Naive thymus-derived CD4-positive, alpha-beta T cell (primary cell): ENCODE data around the gene JAK1. TPM values are rescaled to one million over a fixed set of nuclear protein-coding genes. Genes with fewer than 3 reads are reported as not detected.

Experiments used
- ATAC-seq: fragments of 150-1000 bp; cut with Tn5 transposase; 2 replicates; pipeline ENCODE4 v1.10.0; 2021; ENCODE audit warnings: mild to moderate bottlenecking, moderate library complexity
- CTCF ChIA-PET: fragments of 350-600 bp; sonication (Branson Sonifier 250); formaldehyde crosslinking; loops from one replicate; lab custom pipeline; 2021; ENCODE audit warnings: antibody characterized with exemption; lab: Charles Lee
- POLR2A ChIA-PET: fragments of 350-600 bp; sonication (Branson Sonifier 250); formaldehyde crosslinking; loops from one replicate; lab custom pipeline; 2021; ENCODE audit warnings: antibody characterized with exemption, inconsistent platforms; lab: Charles Lee
- DNase-seq, 9 donors: peaks; one replicate each; pipeline versions ENCODE4 v3.0.0 to v3.0.0-alpha.2; 2020 to 2022; ENCODE audit warnings: mixed read lengths in 1 of 9
- H3K27ac ChIP-seq: one replicate; pipeline ENCODE4 v1.7.0; 2013; ENCODE audit warnings: mild to moderate bottlenecking, low read depth, low read length, moderate library complexity
- H3K27me3 ChIP-seq, 2 donors: one replicate each; pipeline ENCODE4 v1.7.0; 2013; ENCODE audit warnings: low read length in 2 of 2, mild to moderate bottlenecking in 2 of 2, moderate library complexity in 2 of 2; ENCODE audit not compliant: control insufficient read depth in 2 of 2, insufficient read depth in 2 of 2
- H3K36me3 ChIP-seq, 3 experiments: 1 replicate in 2 of 3; 2 replicates in 1 of 3; pipeline ENCODE4 v1.7.0; 2013; ENCODE audit warnings: low read length in 3 of 3, mild to moderate bottlenecking in 3 of 3, moderate library complexity in 1 of 3; ENCODE audit not compliant: insufficient read depth in 3 of 3, control insufficient read depth in 2 of 3
- H3K4me1 ChIP-seq, 2 donors: one replicate each; pipeline ENCODE4 v1.7.0; 2013; ENCODE audit warnings: low read length in 2 of 2, mild to moderate bottlenecking in 2 of 2, moderate library complexity in 1 of 2; ENCODE audit not compliant: control insufficient read depth in 2 of 2, insufficient read depth in 2 of 2
- H3K4me3 ChIP-seq: 2 replicates; pipeline ENCODE4 v1.7.0; 2013; ENCODE audit warnings: mild to moderate bottlenecking, low read length
- H3K9me3 ChIP-seq, 3 experiments: 1 replicate in 2 of 3; 2 replicates in 1 of 3; pipeline ENCODE4 v1.7.0; 2013; ENCODE audit warnings: low read length in 3 of 3; ENCODE audit not compliant: control insufficient read depth in 2 of 3
- H3K27ac Mint-ChIP-seq, 9 donors: one replicate each; pipeline ENCODE4 v1.8.0; 2020 to 2022; ENCODE audit warnings: mixed read lengths in 9 of 9, mild to moderate bottlenecking in 8 of 9, moderate library complexity in 5 of 9, inconsistent platforms in 2 of 9
- H3K27me3 Mint-ChIP-seq, 5 donors: one replicate each; pipeline ENCODE4 v1.8.0; 2021 to 2022; ENCODE audit warnings: mixed read lengths in 5 of 5, mild to moderate bottlenecking in 1 of 5
- H3K36me3 Mint-ChIP-seq, 5 donors: one replicate each; pipeline ENCODE4 v1.8.0; 2020 to 2022; ENCODE audit warnings: mixed read lengths in 5 of 5, mild to moderate bottlenecking in 3 of 5, inconsistent platforms in 1 of 5
- H3K4me1 Mint-ChIP-seq, 7 donors: one replicate each; pipeline ENCODE4 v1.8.0; 2020 to 2022; ENCODE audit warnings: mixed read lengths in 7 of 7, mild to moderate bottlenecking in 3 of 7, inconsistent platforms in 1 of 7
- H3K4me3 Mint-ChIP-seq, 10 donors: one replicate each; pipeline ENCODE4 v1.8.0; 2020 to 2022; ENCODE audit warnings: mild to moderate bottlenecking in 10 of 10, mixed read lengths in 10 of 10, moderate library complexity in 6 of 10, inconsistent platforms in 2 of 10
- H3K9me3 Mint-ChIP-seq, 11 donors: one replicate each; pipeline ENCODE4 v1.8.0; 2020 to 2022; ENCODE audit warnings: mixed read lengths in 11 of 11, mild to moderate bottlenecking in 4 of 11, inconsistent platforms in 1 of 11, moderate library complexity in 1 of 11
- intact Hi-C, 2 donors: fragments of 100-400 bp; cut with micrococcal nuclease; formaldehyde crosslinking; loops; one replicate each; pipeline ENCODE4 v1.15.1; 2023
- polyA plus RNA-seq, 2 donors: library from polyadenylated mRNA; unstranded; fragments of 300-500 nt; fragmentation: Illumina TruSeq; gene quantifications; one replicate each; pipeline ENCODE4 v1.2.3, GENCODE V29; 2021
- total RNA-seq, 6 experiments: library from RNA in 5 of 6; stranded (reverse) in 5 of 6; gene quantifications; 1 replicate in 5 of 6; 2 replicates in 1 of 6; pipeline ENCODE4 v1.2.3 and lab custom pipeline; 2021 to 2026

JAK1 gene
- total and polyA plus RNA-seq, 7 experiments from 2014 or later, result 197 to 365 (median 265) TPM

DNA sequence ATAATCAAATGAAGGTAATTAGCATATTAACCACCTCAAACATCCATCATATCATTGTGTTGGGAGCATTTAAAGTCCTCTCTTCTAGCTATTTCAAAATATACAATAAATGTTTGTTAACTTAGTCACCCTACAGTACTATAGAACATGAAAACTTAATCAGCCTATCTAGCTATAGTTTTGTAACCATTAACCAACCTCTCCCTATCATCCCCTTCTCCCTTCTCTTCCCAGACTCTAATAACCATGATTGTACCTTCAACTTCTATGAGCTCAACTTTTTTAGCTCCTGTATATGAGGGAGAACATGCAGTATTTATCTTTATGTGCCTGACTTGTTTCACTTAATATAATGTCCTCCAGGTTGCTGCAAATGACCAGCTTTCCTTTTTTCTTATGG, 167.5 kb downstream of the JAK1 start:
- intact Hi-C loops, result no loop called here
- peaks cover 0 to 7% (median 0%) of the 10 kb centered on the region in 11 donors for H3K9me3 Mint-ChIP-seq
- Histone ChIP-seq H3K9me3 (no peaks in the 10 kb centered on the region), H3K27ac (no peak overlapping the region), H3K4me3 (no peak overlapping the region), H3K27me3 (no peaks in the 10 kb centered on the region), H3K36me3 (no peaks in the 10 kb centered on the region), H3K4me1 (no peaks in the 10 kb centered on the region)
- CTCF ChIA-PET, result interaction anchor here (1.4 kb wide), 1 partner anchor 276 kb away, joined by 4 read pairs; no protein-coding TSS in a partner anchor
- H3K4me3 Mint-ChIP-seq, result no peak overlapping the region
- H3K4me1 Mint-ChIP-seq, result peaks cover 0 to under 1% (median 0%) of the 10 kb centered on the region in 7 donors
- POLR2A ChIA-PET, result no interaction called here
- DNase-seq (no peak), ATAC-seq (no peak)
- H3K36me3 Mint-ChIP-seq, result peaks cover 0 to 8% (median 0%) of the 10 kb centered on the region in 5 donors
- H3K27me3 Mint-ChIP-seq, result peaks cover 0 to 5% (median 0%) of the 10 kb centered on the region in 5 donors
- H3K27ac Mint-ChIP-seq, result no peak overlapping the region

DNA sequence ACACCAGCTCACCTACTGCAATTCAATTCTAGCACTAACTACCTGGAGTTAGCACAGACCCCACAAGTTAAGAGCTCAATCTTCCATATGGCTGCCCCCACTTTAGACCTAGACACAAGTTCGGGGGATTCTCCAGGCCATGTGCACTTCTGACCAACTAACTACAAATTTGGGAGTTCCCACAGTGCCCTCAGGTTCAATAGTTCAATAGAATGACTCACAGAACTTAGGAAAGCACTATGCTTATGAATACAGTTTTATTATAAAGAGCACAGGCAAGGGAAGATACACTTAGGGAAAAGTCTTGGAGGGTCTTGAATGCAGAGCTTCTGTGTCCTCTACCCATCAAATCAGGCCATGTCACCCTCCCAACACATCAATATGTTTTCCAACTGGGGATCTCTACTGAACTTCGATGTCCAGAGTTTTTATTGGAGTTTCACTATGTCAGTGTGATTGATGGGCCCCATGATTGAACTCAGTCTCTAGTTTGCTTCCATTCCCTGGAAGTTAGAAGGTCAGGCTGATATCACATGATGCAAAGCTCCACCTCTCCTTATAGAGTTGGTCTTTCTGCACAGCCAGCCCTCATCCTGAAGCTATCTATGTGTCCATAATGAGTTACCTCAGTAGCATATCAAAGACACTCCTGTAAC, 175.4 kb downstream of the JAK1 start:
- Mint-ChIP-seq H3K9me3 (peaks cover 0 to 31% (median 16%) of the 10 kb centered on the region in 11 donors), H3K27ac (no peak overlapping the region), H3K27me3 (peaks cover 0 to 4% (median 0%) of the 10 kb centered on the region in 5 donors), H3K4me1 (no peaks in the 10 kb centered on the region), H3K4me3 (no peak overlapping the region), H3K36me3 (peaks cover 0 to 26% (median 22%) of the 10 kb centered on the region in 5 donors)
- no peak overlapping the region for H3K4me3 ChIP-seq
- H3K27ac ChIP-seq, result no peak overlapping the region
- no peaks in the 10 kb centered on the region for H3K36me3 ChIP-seq
- POLR2A ChIA-PET, result no interaction called here
- CTCF ChIA-PET, result no interaction called here
- H3K4me1 ChIP-seq, result no peaks in the 10 kb centered on the region
- DNase-seq (no peak), ATAC-seq (no peak)
- no peaks in the 10 kb centered on the region for H3K27me3 ChIP-seq
- intact Hi-C loops, result no loop called here
- H3K9me3 ChIP-seq, result peaks cover 0 to 6% (median 0%) of the 10 kb centered on the region in 3 experiments

Other genes with a start within 250 kb of the JAK1 start
- 1 to 10 TPM in 3 of 5 experiments, under 1 TPM in 2; 0.29 to 1.9 (median 1.2) TPM for gene RAVER2, start 221.5 kb downstream of the JAK1 start, total RNA-seq
- gene RAVER2, start 221.5 kb downstream of the JAK1 start, polyA plus RNA-seq, result under 1 TPM; 0.45 to 0.93 TPM
- gene AK4, start 181.7 kb upstream of the JAK1 start, total RNA-seq, result 100 to 1,000 TPM in 1 of 5 experiments, 1 to 10 TPM in 1, under 1 TPM in 3; 0.16 to 121 (median 0.95) TPM
- under 1 TPM; 0.04 to 0.21 TPM for gene AK4, start 181.7 kb upstream of the JAK1 start, polyA plus RNA-seq